Endodermal cell (in vitro differentiated cells): Measurements from ENCODE around the gene UBASH3B. TPM values are rescaled to one million over a fixed set of nuclear protein-coding genes. Genes with fewer than 3 reads are reported as not detected.

Experiments
- DNase-seq: peaks from one replicate; pipeline ENCODE4 v3.0.0-alpha.2; 2017
- H3K27ac ChIP-seq: 2 replicates; pipeline ENCODE4 v1.5.1; 2013; ENCODE audit warnings: mild to moderate bottlenecking, low read depth, low read length, moderate library complexity
- H3K27me3 ChIP-seq: 2 replicates; pipeline ENCODE4 v1.6.1; 2013; ENCODE audit warnings: mild to moderate bottlenecking, low read length, moderate library complexity; ENCODE audit not compliant: insufficient read depth, control insufficient read depth, poor library complexity, severe bottlenecking
- H3K36me3 ChIP-seq: 2 replicates; pipeline ENCODE4 v1.7.0; 2013; ENCODE audit warnings: mild to moderate bottlenecking, low read length, moderate library complexity; ENCODE audit not compliant: control insufficient read depth, insufficient read depth
- H3K4me1 ChIP-seq: one replicate; pipeline ENCODE4 v1.7.0; 2013; ENCODE audit warnings: low read length; ENCODE audit not compliant: control insufficient read depth, insufficient read depth
- H3K4me3 ChIP-seq: 2 replicates; pipeline ENCODE4 v1.5.1; 2013; ENCODE audit warnings: mild to moderate bottlenecking, low read length, moderate library complexity
- H3K9ac ChIP-seq: 2 replicates; pipeline ENCODE4 v1.6.1; 2013; ENCODE audit warnings: mild to moderate bottlenecking, low read length, moderate library complexity; ENCODE audit not compliant: poor library complexity, severe bottlenecking; ENCODE audit errors: extremely low read depth
- H3K9me3 ChIP-seq: 2 replicates; pipeline ENCODE4 v1.6.1; 2013; ENCODE audit warnings: mild to moderate bottlenecking, low read length, moderate library complexity; ENCODE audit not compliant: control insufficient read depth
- H3K27ac Mint-ChIP-seq: 2 replicates; pipeline ENCODE4 v1.8.0; 2020; ENCODE audit warnings: mixed read lengths
- H3K27me3 Mint-ChIP-seq: 2 replicates; pipeline ENCODE4 v1.8.0; 2021; ENCODE audit warnings: mild to moderate bottlenecking, mixed read lengths; ENCODE audit not compliant: insufficient read depth
- H3K36me3 Mint-ChIP-seq: 2 replicates; pipeline ENCODE4 v1.8.0; 2020; ENCODE audit warnings: low read depth, mixed read lengths
- H3K4me1 Mint-ChIP-seq: 2 replicates; pipeline ENCODE4 v1.8.0; 2020; ENCODE audit warnings: mixed read lengths
- H3K4me3 Mint-ChIP-seq: 2 replicates; pipeline ENCODE4 v1.8.0; 2020; ENCODE audit warnings: mild to moderate bottlenecking, moderate library complexity, mixed read lengths
- H3K9me3 Mint-ChIP-seq: 2 replicates; pipeline ENCODE4 v1.8.0; 2020; ENCODE audit warnings: mild to moderate bottlenecking, mixed read lengths
- CTCF ChIP-seq: fragments of 200-600 bp; sonication (generic); conservative IDR thresholded peaks from 2 replicates; pipeline ENCODE4 v1.5.0; 2021; ENCODE audit warnings: antibody characterized with exemption, mild to moderate bottlenecking
- WGBS, 2 experiments: methylation state at CpG; one replicate each; pipeline versions ENCODE4 v1.1.5 to v1.1.7; 2013; ENCODE audit warnings: missing lambda C conversion rate in 2 of 2, mixed read lengths in 1 of 2; ENCODE audit not compliant: insufficient coverage in 1 of 2, insufficient read length in 1 of 2; 5-methylcytosine and 5-hydroxymethylcytosine counted together
- total RNA-seq, 2 donors: library from RNA; stranded (reverse); fragmentation: NEBNext Ultra II Directional in 1 of 2; extraction: Animal tissue kit (Norgen Biotek cat#: 25700) in 1 of 2; gene quantifications; 2 replicates in 1 of 2; 3 replicates in 1 of 2; pipeline ENCODE4 v1.2.1, GENCODE V29; 2021

Gene UBASH3B
- total RNA-seq, 2 donors from 2014 or later = 6.0 to 9.0 TPM

- WGBS, 2 experiments = 97 to 100% methylated on average over 2 of the region's 2 CpGs
- Histone ChIP-seq H3K36me3 (no peaks in the 10 kb centered on the region), H3K4me3 (no peak overlapping the region), H3K9me3 (no peaks in the 10 kb centered on the region), H3K9ac (no peak overlapping the region), H3K27ac (no peak overlapping the region), H3K27me3 (peaks cover 3% of the 10 kb centered on the region), H3K4me1 (peaks cover 3% of the 10 kb centered on the region)
- H3K4me1 Mint-ChIP-seq = peaks cover 23% of the 10 kb centered on the region
- no peak for DNase-seq
- no peaks in the 10 kb centered on the region for H3K36me3 Mint-ChIP-seq
- no peaks in the 10 kb centered on the region for H3K9me3 Mint-ChIP-seq
- H3K27me3 Mint-ChIP-seq = no peaks in the 10 kb centered on the region
- no peak overlapping the region for H3K27ac Mint-ChIP-seq
- H3K4me3 Mint-ChIP-seq = no peak overlapping the region
- TF ChIP-seq CTCF = no peak
These were observed 89.6 kb downstream of the UBASH3B start for GRCh38 chr11:122745111-122745510.

DNA sequence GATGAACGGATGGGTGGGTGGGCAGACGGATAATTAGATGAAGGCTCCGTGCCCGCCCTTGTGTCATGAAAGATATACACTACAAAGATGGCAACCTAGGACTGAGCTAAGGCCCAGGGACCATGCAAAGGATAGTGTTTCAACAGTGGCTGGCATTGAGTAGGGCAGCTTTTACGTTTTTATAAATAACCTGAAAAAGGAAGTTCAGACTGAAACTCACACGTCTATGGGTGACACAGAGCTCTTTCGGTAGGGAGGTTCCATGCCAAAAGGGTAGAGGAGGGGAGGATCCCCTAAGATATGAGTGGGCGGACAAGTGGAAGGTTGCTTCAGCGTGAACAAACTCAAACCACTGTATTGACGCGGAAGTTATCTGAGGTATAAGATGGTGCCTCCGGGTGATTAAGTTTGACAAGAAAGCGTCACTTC is 90.5 kb downstream of the UBASH3B start:
- no peak overlapping the region for H3K27ac ChIP-seq
- H3K4me3 ChIP-seq = no peak overlapping the region
- no peaks in the 10 kb centered on the region for H3K27me3 ChIP-seq
- no peak for DNase-seq
- no peaks in the 10 kb centered on the region for H3K27me3 Mint-ChIP-seq
- no peak overlapping the region for H3K27ac Mint-ChIP-seq
- no peak for TF ChIP-seq CTCF
- H3K4me1 Mint-ChIP-seq = peaks cover 23% of the 10 kb centered on the region
- no peak overlapping the region for H3K4me3 Mint-ChIP-seq
- WGBS, 2 experiments = 93 to 99% methylated on average over 8 to 12 of the region's 13 CpGs
- H3K36me3 ChIP-seq = no peaks in the 10 kb centered on the region
- no peaks in the 10 kb centered on the region for H3K9me3 Mint-ChIP-seq
- no peak overlapping the region for H3K9ac ChIP-seq
- H3K36me3 Mint-ChIP-seq = no peaks in the 10 kb centered on the region
- H3K4me1 ChIP-seq = peaks cover 3% of the 10 kb centered on the region
- H3K9me3 ChIP-seq = no peaks in the 10 kb centered on the region

- no peaks in the 10 kb centered on the region for H3K36me3 Mint-ChIP-seq
- TF ChIP-seq CTCF = no peak
These were observed 91.2 kb downstream of the UBASH3B start for GRCh38 chr11:122746611-122747244.

More at GRCh38 chr11:122746611-122747244, 91.2 kb downstream of the UBASH3B start:
- no peaks in the 10 kb centered on the region for H3K9me3 Mint-ChIP-seq
- Histone ChIP-seq H3K36me3 (no peaks in the 10 kb centered on the region), H3K9ac (no peak overlapping the region), H3K9me3 (no peaks in the 10 kb centered on the region), H3K27me3 (no peaks in the 10 kb centered on the region), H3K4me1 (peaks cover 3% of the 10 kb centered on the region), H3K27ac (no peak overlapping the region), H3K4me3 (no peak overlapping the region)
- 77 to 92% methylated on average over 3 to 8 of the region's 8 CpGs for WGBS, 2 experiments
- H3K4me1 Mint-ChIP-seq = peaks cover 23% of the 10 kb centered on the region
- H3K27me3 Mint-ChIP-seq = no peaks in the 10 kb centered on the region
- no peak for DNase-seq
- no peak overlapping the region for H3K4me3 Mint-ChIP-seq
- H3K27ac Mint-ChIP-seq = no peak overlapping the region
